Urothelium cell line (cell line): ENCODE data around the gene CCT7.

ENCODE experiments used
- DNase-seq: peaks from one replicate; pipeline ENCODE4 v3.0.0; 2011; ENCODE audit warnings: low spot score, mixed read lengths
- FAIRE-seq: peaks from 2 replicates; lab custom pipeline; 2011; peaks lifted over from hg19 to GRCh38; lab: Jason Lieb, UNC

Gene CCT7

GRCh38 chr2:73266061-73266901 lies 32.2 kb downstream of the CCT7 start:
- DNase-seq (no peak), FAIRE-seq (peak; percentile 76)

DNA sequence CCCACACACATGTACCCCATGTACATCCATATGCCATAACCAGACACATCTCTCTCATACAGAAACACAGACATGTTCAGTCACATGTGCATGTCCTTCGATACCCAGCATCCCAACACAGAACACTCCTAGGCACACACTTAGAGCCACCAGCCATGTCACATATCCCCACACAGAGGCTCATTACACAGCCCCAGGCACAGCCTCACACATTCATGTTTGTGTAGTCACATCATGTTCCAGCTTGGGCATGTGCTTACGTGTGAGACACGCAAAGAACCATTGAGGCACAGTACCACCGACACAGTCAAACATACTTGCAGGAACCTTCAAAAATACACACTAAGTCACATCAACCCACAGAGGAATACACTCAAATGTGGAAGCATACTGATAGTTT lies 32.9 kb downstream of the CCT7 start:
- DNase-seq: no peak
- FAIRE-seq: no peak

DNA sequence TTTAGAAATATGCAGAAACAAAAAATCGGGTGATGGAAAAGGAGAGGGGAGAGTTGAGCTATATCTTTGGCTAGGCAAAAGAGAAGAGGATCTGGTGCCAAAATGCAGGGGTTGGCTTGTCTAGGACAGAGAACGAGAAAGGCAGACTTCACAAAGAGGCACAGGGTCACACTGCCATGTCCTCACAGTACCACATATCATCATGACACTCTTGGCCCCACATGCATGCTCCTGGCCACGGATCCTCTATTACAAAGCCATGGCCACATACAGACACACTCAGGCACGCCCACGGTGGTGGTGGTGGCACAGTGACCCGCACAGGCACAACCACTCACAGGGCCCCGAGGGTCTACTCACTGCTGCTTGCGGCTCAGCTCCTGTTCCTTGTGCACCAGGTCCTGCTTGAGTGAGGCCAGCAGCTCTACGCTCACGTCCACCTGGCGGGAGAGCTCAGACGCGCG lies 34.3 kb downstream of the CCT7 start:
- no peak for DNase-seq
- no peak for FAIRE-seq

DNA sequence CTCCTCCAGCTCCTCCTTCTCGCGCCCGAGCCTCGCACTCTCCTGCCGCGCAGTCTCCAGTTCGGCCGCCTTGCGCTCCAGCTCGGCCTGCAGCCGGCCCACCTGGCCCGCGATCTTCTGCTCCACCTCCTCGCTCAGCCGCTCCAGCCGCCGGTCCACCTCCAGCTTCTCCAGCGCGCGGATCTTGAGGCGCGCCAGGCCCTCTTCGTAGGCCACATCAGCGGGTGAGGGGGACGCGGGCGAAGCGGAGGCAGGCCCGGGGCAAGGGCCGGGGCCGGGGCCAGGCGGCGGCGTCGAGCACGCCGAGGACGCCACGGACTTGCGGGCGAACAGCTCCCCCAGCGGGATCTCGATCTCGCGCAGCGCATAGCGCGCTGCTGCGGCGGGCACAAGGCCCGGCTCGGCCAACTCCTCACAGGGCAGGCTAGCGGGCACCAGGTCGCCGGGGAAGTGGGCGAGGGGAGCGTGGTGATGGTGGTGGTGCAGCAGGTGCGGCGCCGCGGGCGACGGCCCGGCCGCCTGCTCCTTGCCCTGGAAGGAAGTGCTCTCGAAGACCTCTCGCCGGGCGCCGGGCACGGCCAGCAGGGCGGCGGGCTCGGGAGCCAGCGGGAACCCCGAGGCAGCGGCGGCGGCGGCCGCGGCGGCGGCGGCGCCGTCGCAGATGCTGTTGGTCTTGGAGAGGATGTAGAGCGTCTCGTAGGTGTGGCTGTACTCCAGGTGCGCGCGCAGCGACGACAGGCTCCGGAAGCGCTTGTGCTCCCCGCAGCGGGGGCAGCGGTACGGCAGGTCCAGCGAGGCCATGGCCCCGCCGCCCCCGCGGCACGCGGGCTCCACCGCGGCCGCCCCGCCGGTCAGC lies 35.0 kb downstream of the CCT7 start:
- FAIRE-seq (no peak), DNase-seq (peak; percentile 85)

- FAIRE-seq: no peak
- no peak for DNase-seq
Observed at GRCh38 chr2:73269686-73270465, 35.8 kb downstream of the CCT7 start.

- FAIRE-seq (no peak), DNase-seq (no peak)
Observed at GRCh38 chr2:73272270-73272669, 38.2 kb downstream of the CCT7 start.

GRCh38 chr2:73279852-73280251 lies 45.7 kb downstream of the CCT7 start:
- FAIRE-seq: no peak
- DNase-seq: no peak

DNA sequence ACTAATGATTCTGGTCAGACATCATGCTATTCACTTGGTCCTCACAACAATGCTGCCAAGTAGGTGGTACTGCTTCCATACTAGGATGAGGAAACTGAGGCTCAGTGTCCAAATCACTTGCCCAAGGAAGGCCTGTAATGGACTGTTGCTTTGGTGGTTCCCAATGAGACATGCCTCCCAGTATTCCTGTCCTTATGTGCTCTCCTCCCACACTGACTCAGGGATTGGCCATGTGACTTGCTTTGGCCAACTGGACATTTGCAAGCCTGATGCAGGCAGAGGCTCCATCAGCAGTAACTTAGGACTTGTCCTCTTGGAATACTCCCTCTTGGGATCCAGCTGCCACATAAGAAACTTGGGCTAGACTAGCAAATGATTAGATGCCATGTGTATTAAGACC lies 47.1 kb downstream of the CCT7 start:
- FAIRE-seq (no peak), DNase-seq (no peak)

DNA sequence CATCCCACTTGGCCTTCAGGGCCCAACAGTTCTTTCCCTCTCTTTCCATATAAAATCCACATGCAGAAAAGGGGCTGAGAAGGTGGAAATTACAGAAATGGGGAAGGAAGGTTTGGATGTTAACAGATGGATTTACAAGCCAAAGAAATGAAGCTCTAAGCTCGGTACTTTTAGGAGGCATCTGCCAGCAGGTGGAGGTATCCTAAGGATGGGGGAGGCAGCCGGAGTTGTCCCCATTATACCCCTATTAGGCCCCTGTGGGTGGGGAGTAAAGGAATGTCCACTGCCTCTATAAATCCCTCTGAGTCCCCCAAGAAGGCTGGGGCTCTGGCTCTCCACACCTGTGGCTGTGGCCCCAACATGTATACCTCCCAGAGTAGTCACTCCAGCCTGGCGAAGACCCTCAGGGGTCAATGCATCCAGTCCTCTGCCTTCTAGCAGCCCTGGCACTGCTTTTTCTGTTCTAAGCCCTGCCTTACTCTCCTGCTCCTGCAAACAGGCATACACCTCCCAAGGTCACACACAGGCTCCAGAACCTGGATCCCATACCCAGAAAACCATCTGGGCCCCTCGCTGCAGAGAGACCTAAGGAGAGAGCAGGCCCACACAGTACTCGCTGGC lies 48.9 kb downstream of the CCT7 start:
- FAIRE-seq (no peak), DNase-seq (no peak)

DNA sequence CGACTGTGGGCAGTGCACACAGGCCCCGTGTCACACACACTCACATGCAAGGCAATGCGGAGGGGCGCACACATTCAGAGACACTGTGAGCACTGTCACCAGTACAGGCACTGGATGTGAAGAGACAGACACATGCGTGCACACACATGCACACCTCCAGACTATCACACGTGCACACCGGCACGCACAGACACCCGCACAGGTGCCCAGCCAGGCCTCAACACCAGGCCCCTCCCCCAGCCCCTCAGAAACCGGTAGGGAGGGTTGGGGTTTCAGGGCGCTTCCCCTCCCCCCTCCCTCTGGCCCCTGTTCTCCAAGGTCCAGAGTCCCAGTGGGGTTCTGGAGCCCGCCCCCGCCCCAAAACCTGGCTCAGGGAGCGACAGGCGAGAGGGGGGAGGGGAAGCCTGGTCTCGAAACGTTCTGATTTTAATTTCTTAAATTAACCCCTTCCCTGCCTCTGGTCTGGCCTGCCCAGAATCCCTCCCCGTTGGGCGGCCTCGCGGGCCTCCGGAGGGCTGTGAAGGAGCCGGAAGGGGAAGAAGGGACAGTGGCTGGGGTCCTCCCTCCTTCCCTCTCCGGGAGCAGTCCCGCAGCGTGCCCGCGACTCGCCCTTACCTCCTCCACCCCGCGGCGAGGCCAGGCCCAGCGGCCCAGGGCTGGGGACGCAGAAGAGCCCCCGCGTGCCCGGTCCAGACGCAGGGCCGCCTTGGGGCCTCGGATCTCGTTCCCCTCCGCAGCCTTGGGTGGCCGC lies 49.6 kb downstream of the CCT7 start:
- FAIRE-seq (peak; percentile 66), DNase-seq (no peak)

DNA sequence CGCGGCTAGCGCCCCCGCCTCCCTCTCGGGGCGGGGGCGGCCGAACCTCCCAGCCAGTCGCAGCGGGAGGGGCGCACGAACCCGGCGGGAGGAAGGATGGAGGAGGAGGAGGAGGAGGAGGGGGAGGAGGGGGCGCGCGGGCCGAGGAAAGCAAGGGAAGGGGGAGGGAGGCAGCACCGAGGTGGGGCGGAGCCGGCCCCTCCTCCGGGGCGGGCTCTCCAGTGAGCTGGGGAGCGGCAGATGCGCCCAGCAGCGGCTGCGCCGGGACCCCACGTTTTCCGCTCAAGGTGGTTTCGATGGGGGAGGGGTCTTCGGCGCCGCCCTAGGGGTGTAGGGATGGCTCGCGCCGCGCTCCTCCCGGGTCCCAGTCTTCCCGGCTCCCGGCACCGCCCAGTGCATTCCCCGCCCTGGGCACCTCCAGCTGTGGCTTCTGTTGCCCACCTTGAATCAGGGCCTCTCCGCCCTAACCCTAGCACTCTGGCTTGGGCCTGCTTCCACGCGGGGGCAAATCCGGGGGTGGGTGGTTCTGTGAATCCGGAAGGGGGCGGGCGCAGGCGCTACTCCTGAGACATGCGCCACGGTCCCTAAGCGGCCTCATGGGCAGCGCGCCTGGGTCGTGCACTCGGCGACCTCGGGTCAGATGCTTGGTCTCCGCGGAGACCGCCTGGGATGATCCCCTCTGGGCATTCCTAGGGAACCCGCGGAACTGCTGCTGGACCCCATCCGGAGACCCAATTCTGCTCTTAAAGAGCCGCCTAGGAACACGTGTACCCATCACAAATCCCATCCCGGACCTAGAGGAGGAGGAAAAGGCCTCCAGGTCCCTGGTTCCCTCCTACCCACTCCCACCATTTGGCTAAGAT lies 50.4 kb downstream of the CCT7 start, which contains the start of gene FBXO41:
TSS of gene FBXO41 (minus strand) at position 183 of the 863 bp plus-strand sequence. CDS start 14,848 bp downstream, outside the sequence.
- peak; percentile 46 for FAIRE-seq
- peak; percentile 88 for DNase-seq

GRCh38 chr2:73285159-73285739 lies 51.1 kb downstream of the CCT7 start:
- peak; percentile 37 for FAIRE-seq
- no peak for DNase-seq

DNA sequence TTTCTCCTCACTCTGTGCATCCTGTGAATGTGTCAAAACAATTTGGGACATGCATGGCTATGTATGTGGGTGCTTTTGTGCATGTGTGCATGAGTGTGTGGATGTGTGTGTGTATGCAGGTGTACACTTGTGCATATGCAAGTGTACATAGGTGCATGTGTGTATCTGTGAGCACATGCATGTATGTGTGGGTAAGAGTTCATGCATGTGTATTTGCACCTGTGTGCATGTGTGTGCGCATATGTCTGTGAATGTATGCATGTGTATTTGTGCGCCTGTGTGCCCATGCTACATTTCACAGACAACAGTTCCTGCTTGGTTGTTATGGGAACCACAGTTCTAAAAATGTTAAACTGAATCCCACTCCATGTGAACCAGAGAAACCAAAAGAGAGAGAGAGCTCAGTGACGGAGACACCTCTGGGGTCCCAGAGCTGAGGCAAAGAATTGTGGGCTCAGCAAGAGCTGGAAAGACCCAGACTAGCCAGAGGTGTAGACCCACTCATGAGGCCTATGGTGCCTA lies 52.1 kb downstream of the CCT7 start:
- FAIRE-seq (no peak), DNase-seq (no peak)

GRCh38 chr2:73289304-73289703 lies 55.2 kb downstream of the CCT7 start:
- FAIRE-seq (no peak), DNase-seq (no peak)

- FAIRE-seq (peak; percentile 69), DNase-seq (peak; percentile 35)
Observed at GRCh38 chr2:73290049-73290839, 56.1 kb downstream of the CCT7 start.

DNA sequence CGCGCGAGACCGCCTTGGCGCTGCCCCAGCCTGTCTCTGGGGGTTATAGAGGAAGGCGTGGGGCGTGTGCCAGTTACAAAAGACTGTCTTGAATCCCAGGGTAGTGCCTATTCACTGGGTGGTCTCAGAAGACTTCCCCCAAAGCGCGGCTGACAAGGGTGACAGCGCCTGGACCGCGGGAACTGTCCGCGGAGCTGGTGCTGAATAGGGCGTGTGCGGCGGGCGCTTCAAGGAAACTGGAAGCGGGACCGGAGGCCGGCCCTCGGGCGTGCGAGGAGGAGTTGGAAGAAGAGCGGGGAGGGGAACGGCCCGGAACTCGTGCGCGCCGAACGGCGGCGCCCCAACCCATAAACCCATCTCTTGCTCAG lies 57.0 kb downstream of the CCT7 start:
- peak; percentile 88 for DNase-seq

More for the DNA sequence above, 57.0 kb downstream of the CCT7 start:
- FAIRE-seq: no peak
